Fibroblast of lung (primary cell): ENCODE measurements around the gene CBLC. TPM values are rescaled to one million over a fixed set of nuclear protein-coding genes. Genes with fewer than 3 reads are reported as not detected.
"Not testable (repeated sequence)": the region's sequence is repeated elsewhere in the genome, so short reads cannot be mapped to it uniquely, and the experiment has no call there.

ENCODE experiments used
- DNase-seq, 2 donors: peaks; one replicate each; pipeline versions ENCODE4 v3.0.0 to v3.0.0-alpha.2; 2010; ENCODE audit warnings: low read depth in 2 of 2
- H2AFZ ChIP-seq: 2 replicates; pipeline ENCODE4 v1.5.1; 2012; ENCODE audit warnings: low read length, control low read depth, inconsistent platforms
- H3K27ac ChIP-seq: 2 replicates; pipeline ENCODE4 v1.5.1; 2011; ENCODE audit warnings: low read length, control low read depth; ENCODE audit not compliant: insufficient read depth
- H3K27me3 ChIP-seq: 2 replicates; pipeline ENCODE4 v1.5.1; 2011; ENCODE audit warnings: mild to moderate bottlenecking, low read length; ENCODE audit not compliant: control insufficient read depth, insufficient read depth
- H3K36me3 ChIP-seq: 2 replicates; pipeline ENCODE4 v1.5.1; 2011; ENCODE audit warnings: low read length; ENCODE audit not compliant: control insufficient read depth, insufficient read depth
- H3K4me1 ChIP-seq: 2 replicates; pipeline ENCODE4 v1.5.1; 2011; ENCODE audit warnings: low read length; ENCODE audit not compliant: control insufficient read depth, insufficient read depth; ENCODE audit errors: extremely low read depth
- H3K4me2 ChIP-seq: 2 replicates; pipeline ENCODE4 v1.5.1; 2011; ENCODE audit warnings: low read length, control low read depth; ENCODE audit not compliant: insufficient read depth; ENCODE audit errors: extremely low read depth
- H3K4me3 ChIP-seq, 4 experiments: fragments of 200-600 bp in 1 of 4; sonication (generic) in 1 of 4; replicated peaks in 1 of 4; 2 replicates each; pipeline ENCODE4 v1.5.1; 2011 to 2016; ENCODE audit warnings: low read length in 4 of 4, low read depth in 3 of 4, mild to moderate bottlenecking in 3 of 4, control low read depth in 2 of 4, inconsistent platforms in 1 of 4, mixed read lengths in 1 of 4; ENCODE audit not compliant: insufficient read depth in 1 of 4; ENCODE audit errors: control extremely low read depth in 1 of 4
- H3K79me2 ChIP-seq: 2 replicates; pipeline ENCODE4 v1.5.1; 2012; ENCODE audit warnings: mild to moderate bottlenecking, low read length, inconsistent platforms; ENCODE audit not compliant: control insufficient read depth, insufficient read depth
- H3K9ac ChIP-seq: 2 replicates; pipeline ENCODE4 v1.5.1; 2011; ENCODE audit warnings: mild to moderate bottlenecking, low read length, control low read depth; ENCODE audit not compliant: insufficient read depth
- H3K9me3 ChIP-seq: 2 replicates; pipeline ENCODE4 v1.5.1; 2012; ENCODE audit warnings: low read depth, low read length; ENCODE audit not compliant: control insufficient read depth, insufficient read depth
- H4K20me1 ChIP-seq: 2 replicates; pipeline ENCODE4 v1.5.1; 2011; ENCODE audit warnings: low read length; ENCODE audit not compliant: control insufficient read depth, insufficient read depth; ENCODE audit errors: extremely low read depth
- EZH2 ChIP-seq: IDR thresholded peaks from 2 replicates; pipeline ENCODE4 v1.5.1; 2012; ENCODE audit warnings: low read length, control low read depth, mild to moderate bottlenecking; ENCODE audit errors: missing control alignments
- polyA plus RNA-seq, 2 donors: library from polyadenylated mRNA; depleted of rRNA in 1 of 2; stranded (reverse) in 1 of 2; unstranded in 1 of 2; fragments of >200 nt; gene quantifications; 2 replicates each; pipeline ENCODE4 v1.2.1, GENCODE V29; 2011 to 2012; ENCODE audit warnings: missing spikeins in 1 of 2
- total RNA-seq: library from RNA; depleted of rRNA; stranded (reverse); fragments of >200 nt; gene quantifications from 2 replicates; pipeline ENCODE4 v1.2.1, GENCODE V29; 2014
- TF ChIP-seq, protein P1 (sequence below), 2 donors: IDR thresholded peaks in 1 of 2; conservative IDR thresholded peaks in 1 of 2; 1 replicate in 1 of 2; 2 replicates in 1 of 2; pipeline ENCODE4 v1.5.1; 2011 to 2012; ENCODE audit warnings: low read length in 2 of 2, control low read depth in 1 of 2, inconsistent platforms in 1 of 2, low read depth in 1 of 2, mild to moderate bottlenecking in 1 of 2

Gene CBLC
- total and polyA plus RNA-seq, 2 donors (not counting 1 experiment from before 2014, with no cell fraction given), result 0.33 TPM; not detected in 1

DNA sequence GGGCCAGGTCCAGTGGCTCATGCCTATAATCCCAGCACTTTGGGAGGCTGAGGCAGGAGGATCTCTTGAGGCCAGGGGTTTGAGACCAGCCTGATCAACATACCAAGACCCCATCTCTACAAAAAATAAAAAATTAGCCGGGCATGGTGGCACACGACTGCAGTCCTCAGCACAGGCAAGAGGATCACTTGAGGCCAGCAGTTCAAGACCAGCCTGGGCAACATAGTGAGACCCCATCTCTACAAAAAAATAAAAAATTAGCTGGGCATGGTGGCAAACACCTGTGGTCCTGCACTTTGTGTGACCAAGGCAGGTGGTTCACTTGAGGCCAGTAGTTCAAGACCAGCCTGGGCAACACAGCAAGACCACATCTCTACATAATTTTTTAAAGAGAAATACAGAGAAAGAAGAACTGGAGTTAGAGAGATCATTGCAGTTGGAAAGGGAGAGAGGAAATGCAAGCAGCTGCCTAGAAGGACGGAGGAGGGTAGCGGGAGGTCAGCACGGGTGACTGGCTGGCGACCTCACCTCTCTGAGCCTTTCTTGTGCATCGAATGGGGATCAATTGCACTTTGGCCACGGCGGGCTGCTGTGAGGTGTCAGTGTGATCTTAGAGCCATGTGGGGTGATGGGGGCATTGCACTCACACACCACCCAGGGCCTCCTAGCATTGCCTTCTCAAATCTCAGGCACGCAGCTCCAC lies 45.1 kb downstream of the CBLC start:
- no peak overlapping the region for H3K4me2 ChIP-seq
- no peak for DNase-seq
- no peak overlapping the region for H3K27ac ChIP-seq
- no peak overlapping the region for H3K4me3 ChIP-seq
- no peaks in the 10 kb centered on the region for H3K9me3 ChIP-seq
- TF ChIP-seq, protein P1, sequence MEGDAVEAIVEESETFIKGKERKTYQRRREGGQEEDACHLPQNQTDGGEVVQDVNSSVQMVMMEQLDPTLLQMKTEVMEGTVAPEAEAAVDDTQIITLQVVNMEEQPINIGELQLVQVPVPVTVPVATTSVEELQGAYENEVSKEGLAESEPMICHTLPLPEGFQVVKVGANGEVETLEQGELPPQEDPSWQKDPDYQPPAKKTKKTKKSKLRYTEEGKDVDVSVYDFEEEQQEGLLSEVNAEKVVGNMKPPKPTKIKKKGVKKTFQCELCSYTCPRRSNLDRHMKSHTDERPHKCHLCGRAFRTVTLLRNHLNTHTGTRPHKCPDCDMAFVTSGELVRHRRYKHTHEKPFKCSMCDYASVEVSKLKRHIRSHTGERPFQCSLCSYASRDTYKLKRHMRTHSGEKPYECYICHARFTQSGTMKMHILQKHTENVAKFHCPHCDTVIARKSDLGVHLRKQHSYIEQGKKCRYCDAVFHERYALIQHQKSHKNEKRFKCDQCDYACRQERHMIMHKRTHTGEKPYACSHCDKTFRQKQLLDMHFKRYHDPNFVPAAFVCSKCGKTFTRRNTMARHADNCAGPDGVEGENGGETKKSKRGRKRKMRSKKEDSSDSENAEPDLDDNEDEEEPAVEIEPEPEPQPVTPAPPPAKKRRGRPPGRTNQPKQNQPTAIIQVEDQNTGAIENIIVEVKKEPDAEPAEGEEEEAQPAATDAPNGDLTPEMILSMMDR (conservative IDR thresholded peaks at IDR 0.05 in 1 of 2, IDR thresholded peaks at IDR 0.05 in 1 of 2; ENCODE audit: low read depth in 1 of 2, low read length in 2 of 2), result no peak
- no peak for TF ChIP-seq EZH2
- no peak overlapping the region for H3K9ac ChIP-seq
- no peaks in the 10 kb centered on the region for H3K36me3 ChIP-seq
- H3K4me1 ChIP-seq, result no peaks in the 10 kb centered on the region
- H3K27me3 ChIP-seq, result peaks cover 10% of the 10 kb centered on the region
- no peaks in the 10 kb centered on the region for H4K20me1 ChIP-seq
- H2AFZ ChIP-seq, result no peak overlapping the region
- no peaks in the 10 kb centered on the region for H3K79me2 ChIP-seq

DNA sequence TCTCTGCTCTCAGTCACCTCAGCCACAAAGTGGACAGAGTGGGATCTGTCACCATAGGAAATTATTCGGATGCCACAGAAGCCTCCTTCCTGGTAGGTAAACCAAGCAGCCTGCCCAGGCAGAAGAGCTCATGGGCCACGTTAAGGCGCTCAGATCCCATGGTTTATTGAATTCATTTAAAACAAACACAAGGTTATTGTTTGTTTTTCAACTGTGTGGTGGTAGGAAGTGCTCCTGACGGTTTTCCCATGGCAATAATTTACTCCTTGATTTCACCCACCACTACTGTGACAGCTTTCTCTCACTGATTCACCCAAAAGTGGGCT lies 45.6 kb downstream of the CBLC start:
- TF ChIP-seq, protein P1 (conservative IDR thresholded peaks at IDR 0.05 in 1 of 2, IDR thresholded peaks at IDR 0.05 in 1 of 2; ENCODE audit: low read depth in 1 of 2, low read length in 2 of 2), result no peak
- no peak for TF ChIP-seq EZH2
- no peak for DNase-seq

DNA sequence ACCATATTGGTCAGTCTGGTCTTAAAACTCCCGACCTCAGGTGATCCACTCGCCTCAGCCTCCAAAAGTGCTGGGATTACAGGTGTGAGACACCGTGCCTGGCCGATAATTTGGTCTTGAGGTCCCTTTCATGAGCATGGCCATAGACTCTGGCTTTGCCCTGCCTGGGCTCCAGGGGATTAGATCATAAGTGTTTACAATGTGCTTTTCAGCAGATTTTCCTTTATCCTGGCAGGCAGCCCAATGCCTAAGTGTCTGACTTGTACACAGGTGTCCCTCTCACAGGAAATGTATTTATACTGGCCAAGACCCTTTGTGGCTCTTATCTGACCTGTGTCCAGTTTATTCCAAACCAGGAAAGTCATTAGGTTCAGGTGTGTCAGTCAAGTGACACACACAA lies 47.1 kb downstream of the CBLC start:
- no peak overlapping the region for H3K27ac ChIP-seq
- H3K4me2 ChIP-seq, result no peak overlapping the region
- H3K4me3 ChIP-seq, result no peak overlapping the region
- no peaks in the 10 kb centered on the region for H3K9me3 ChIP-seq
- TF ChIP-seq EZH2, result no peak
- no peaks in the 10 kb centered on the region for H4K20me1 ChIP-seq
- H3K27me3 ChIP-seq, result peaks cover 10% of the 10 kb centered on the region
- no peak overlapping the region for H3K9ac ChIP-seq
- no peak for DNase-seq
- no peak overlapping the region for H2AFZ ChIP-seq
- H3K79me2 ChIP-seq, result no peaks in the 10 kb centered on the region
- H3K4me1 ChIP-seq, result no peaks in the 10 kb centered on the region
- H3K36me3 ChIP-seq, result no peaks in the 10 kb centered on the region

More for the DNA sequence above, 45.6 kb downstream of the CBLC start:
- no peaks in the 10 kb centered on the region for H4K20me1 ChIP-seq
- H3K79me2 ChIP-seq, result no peaks in the 10 kb centered on the region
- H3K9me3 ChIP-seq, result no peaks in the 10 kb centered on the region
- H3K27me3 ChIP-seq, result peaks cover 10% of the 10 kb centered on the region
- no peak overlapping the region for H3K9ac ChIP-seq
- H2AFZ ChIP-seq, result no peak overlapping the region
- no peaks in the 10 kb centered on the region for H3K36me3 ChIP-seq
- H3K4me3 ChIP-seq, result no peak overlapping the region
- H3K27ac ChIP-seq, result no peak overlapping the region
- H3K4me2 ChIP-seq, result no peak overlapping the region
- no peaks in the 10 kb centered on the region for H3K4me1 ChIP-seq

DNA sequence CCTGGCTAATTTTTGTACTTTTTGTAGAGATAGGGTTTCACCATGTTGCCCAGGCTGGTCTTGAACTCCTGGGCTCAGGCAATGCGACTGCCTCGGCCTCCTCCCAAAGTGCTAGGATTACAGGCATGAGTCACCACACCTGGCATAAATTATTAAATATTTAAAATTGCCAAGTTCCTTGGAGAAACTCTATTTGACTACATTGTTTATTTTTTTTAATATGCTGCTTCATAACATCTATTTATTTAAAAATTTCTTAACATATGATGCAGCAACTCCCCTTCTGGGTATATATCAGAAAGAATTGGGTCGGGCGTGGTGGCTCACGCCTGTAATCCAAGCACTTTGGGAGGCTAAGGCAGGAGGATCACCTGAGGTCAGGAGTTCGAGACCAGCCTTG lies 55.2 kb downstream of the CBLC start:
- H3K4me2 ChIP-seq, H3K79me2 ChIP-seq, H3K27ac ChIP-seq, H2AFZ ChIP-seq, H3K9me3 ChIP-seq, H3K27me3 ChIP-seq, H3K36me3 ChIP-seq, H3K4me1 ChIP-seq, H4K20me1 ChIP-seq, H3K9ac ChIP-seq, H3K4me3 ChIP-seq: not testable (repeated sequence)
- peak in 1 of 2 donors; percentile 49 for DNase-seq

DNA sequence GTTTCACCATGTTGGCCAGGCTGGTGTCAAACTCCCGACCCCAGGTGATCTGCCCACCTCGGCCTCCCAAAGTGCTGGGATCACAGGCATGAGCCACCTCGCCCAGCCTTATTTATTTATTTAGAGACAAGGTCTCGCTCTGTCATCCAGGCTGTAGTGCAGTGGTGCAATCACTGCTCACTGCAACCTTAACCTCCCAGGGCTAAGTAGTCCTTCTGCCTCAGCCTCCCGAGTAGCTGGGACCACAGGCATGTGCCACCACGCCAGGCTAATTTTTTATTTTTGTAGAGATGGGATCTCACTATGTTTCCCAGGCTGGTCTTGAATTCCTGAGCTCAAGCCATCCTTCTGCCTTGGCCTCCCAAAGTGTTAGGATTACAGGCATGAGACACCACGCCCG lies 56.7 kb downstream of the CBLC start:
- not testable (repeated sequence) for H4K20me1 ChIP-seq, H3K27ac ChIP-seq, H3K79me2 ChIP-seq, DNase-seq, H3K9ac ChIP-seq, H3K4me2 ChIP-seq, H2AFZ ChIP-seq, H3K27me3 ChIP-seq, H3K4me3 ChIP-seq, H3K4me1 ChIP-seq, H3K9me3 ChIP-seq, H3K36me3 ChIP-seq
